ENCODE results near the gene CD83.

CD83 gene

GRCh38 chr6:14135893-14136539 is 18.4 kb downstream of the CD83 start:
- Histone ChIP-seq H3K27ac (ENCODE audit: low read depth, low read length, severe bottlenecking) (no peak overlapping the region), H3K4me1 (ENCODE audit: control insufficient read depth, insufficient read depth, low read length, poor library complexity, severe bottlenecking) (no peaks in the 10 kb centered on the region), H3K9me3 (ENCODE audit: control insufficient read depth, low read length) (no peaks in the 10 kb centered on the region), H3K36me3 (ENCODE audit: control insufficient read depth, insufficient read depth, low read length) (no peaks in the 10 kb centered on the region), H3K4me3 (ENCODE audit: extremely low read depth, insufficient read depth, low read length, poor library complexity, severe bottlenecking) (no peak overlapping the region)
- WGBS, 2 experiments (ENCODE audit: insufficient coverage in 2 of 2), result 93 to 100% methylated on average over 6 to 7 of the region's 9 CpGs

- H3K27ac ChIP-seq (ENCODE audit: low read depth, low read length, severe bottlenecking), result no peak overlapping the region
- 85 to 91% methylated on average over 6 to 9 of the region's 9 CpGs for WGBS, 2 experiments (ENCODE audit: insufficient coverage in 2 of 2)
- no peaks in the 10 kb centered on the region for H3K36me3 ChIP-seq (ENCODE audit: control insufficient read depth, insufficient read depth, low read length)
- no peaks in the 10 kb centered on the region for H3K4me1 ChIP-seq (ENCODE audit: control insufficient read depth, insufficient read depth, low read length, poor library complexity, severe bottlenecking)
- no peak overlapping the region for H3K4me3 ChIP-seq (ENCODE audit: extremely low read depth, insufficient read depth, low read length, poor library complexity, severe bottlenecking)
- H3K9me3 ChIP-seq (ENCODE audit: control insufficient read depth, low read length), result no peaks in the 10 kb centered on the region
These were observed 21.2 kb downstream of the CD83 start for GRCh38 chr6:14138701-14139215.

GRCh38 chr6:14141351-14142062 is 23.9 kb downstream of the CD83 start:
- H3K36me3 ChIP-seq (ENCODE audit: control insufficient read depth, insufficient read depth, low read length), result no peaks in the 10 kb centered on the region
- H3K9me3 ChIP-seq (ENCODE audit: control insufficient read depth, low read length), result no peaks in the 10 kb centered on the region
- no peak overlapping the region for H3K27ac ChIP-seq (ENCODE audit: low read depth, low read length, severe bottlenecking)
- no peak overlapping the region for H3K4me3 ChIP-seq (ENCODE audit: extremely low read depth, insufficient read depth, low read length, poor library complexity, severe bottlenecking)
- WGBS, 2 experiments (ENCODE audit: insufficient coverage in 2 of 2), result 20 to 86% methylated on average over 1 to 2 of the region's 5 CpGs
- H3K4me1 ChIP-seq (ENCODE audit: control insufficient read depth, insufficient read depth, low read length, poor library complexity, severe bottlenecking), result no peaks in the 10 kb centered on the region

DNA sequence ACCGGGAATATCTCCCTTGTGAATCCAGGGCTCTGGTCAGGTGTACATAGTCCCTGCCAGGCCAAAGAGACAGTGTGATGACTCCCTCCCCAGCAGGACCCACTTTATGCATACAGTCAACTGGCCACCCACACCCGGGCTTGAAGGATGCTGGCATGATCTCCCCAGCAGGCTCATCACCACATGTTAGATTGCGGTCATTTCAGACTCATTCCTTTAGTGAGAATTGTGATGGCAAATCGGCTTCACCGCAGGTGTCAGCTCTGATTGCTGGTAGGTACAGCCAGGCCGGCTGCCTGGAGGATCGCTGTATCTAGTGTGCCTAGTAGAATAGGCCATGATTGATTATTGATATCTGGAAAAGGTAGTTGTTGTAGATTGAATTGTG is 24.5 kb downstream of the CD83 start:
- H3K27ac ChIP-seq (ENCODE audit: low read depth, low read length, severe bottlenecking), result no peak overlapping the region
- WGBS, 2 experiments (ENCODE audit: insufficient coverage in 2 of 2), result 78 to 90% methylated on average over 5 to 7 of the region's 7 CpGs
- H3K9me3 ChIP-seq (ENCODE audit: control insufficient read depth, low read length), result no peaks in the 10 kb centered on the region
- no peaks in the 10 kb centered on the region for H3K4me1 ChIP-seq (ENCODE audit: control insufficient read depth, insufficient read depth, low read length, poor library complexity, severe bottlenecking)
- no peak overlapping the region for H3K4me3 ChIP-seq (ENCODE audit: extremely low read depth, insufficient read depth, low read length, poor library complexity, severe bottlenecking)
- H3K36me3 ChIP-seq (ENCODE audit: control insufficient read depth, insufficient read depth, low read length), result no peaks in the 10 kb centered on the region

- no peaks in the 10 kb centered on the region for H3K36me3 ChIP-seq (ENCODE audit: control insufficient read depth, insufficient read depth, low read length)
- no peaks in the 10 kb centered on the region for H3K9me3 ChIP-seq (ENCODE audit: control insufficient read depth, low read length)
- H3K4me3 ChIP-seq (ENCODE audit: extremely low read depth, insufficient read depth, low read length, poor library complexity, severe bottlenecking), result no peak overlapping the region
- H3K27ac ChIP-seq (ENCODE audit: low read depth, low read length, severe bottlenecking), result no peak overlapping the region
- no peaks in the 10 kb centered on the region for H3K4me1 ChIP-seq (ENCODE audit: control insufficient read depth, insufficient read depth, low read length, poor library complexity, severe bottlenecking)
- WGBS, 2 experiments (ENCODE audit: insufficient coverage in 2 of 2), result 94 to 100% methylated on average over 2 of the region's 3 CpGs
These were observed 25.1 kb downstream of the CD83 start for GRCh38 chr6:14142511-14143223.

DNA sequence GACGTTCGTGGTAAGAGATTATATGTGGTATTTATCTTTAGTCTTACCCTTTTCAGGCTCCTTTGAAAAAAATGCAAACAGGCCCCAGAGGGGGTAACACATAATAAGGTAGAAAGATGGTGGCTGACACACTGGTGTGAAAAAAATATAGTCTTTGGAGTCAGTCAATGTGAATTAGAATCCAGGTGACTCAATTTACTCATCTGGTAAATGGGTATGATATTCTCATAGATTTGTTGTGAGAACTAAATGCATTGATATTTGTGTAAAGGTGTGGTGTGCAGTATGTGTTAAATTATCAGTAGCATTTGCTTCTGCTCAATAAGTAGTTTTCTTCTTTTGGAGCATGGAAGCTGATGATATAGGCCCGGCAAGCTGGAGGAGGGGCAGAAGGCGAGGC is 25.7 kb downstream of the CD83 start:
- H3K4me1 ChIP-seq (ENCODE audit: control insufficient read depth, insufficient read depth, low read length, poor library complexity, severe bottlenecking), result no peaks in the 10 kb centered on the region
- H3K27ac ChIP-seq (ENCODE audit: low read depth, low read length, severe bottlenecking), result no peak overlapping the region
- whole genome bisulfite sequencing, 2 experiments (ENCODE audit: insufficient coverage in 2 of 2), result 94 to 100% methylated on average over 2 to 4 of the region's 4 CpGs
- H3K36me3 ChIP-seq (ENCODE audit: control insufficient read depth, insufficient read depth, low read length), result no peaks in the 10 kb centered on the region
- H3K9me3 ChIP-seq (ENCODE audit: control insufficient read depth, low read length), result no peaks in the 10 kb centered on the region
- H3K4me3 ChIP-seq (ENCODE audit: extremely low read depth, insufficient read depth, low read length, poor library complexity, severe bottlenecking), result no peak overlapping the region

DNA sequence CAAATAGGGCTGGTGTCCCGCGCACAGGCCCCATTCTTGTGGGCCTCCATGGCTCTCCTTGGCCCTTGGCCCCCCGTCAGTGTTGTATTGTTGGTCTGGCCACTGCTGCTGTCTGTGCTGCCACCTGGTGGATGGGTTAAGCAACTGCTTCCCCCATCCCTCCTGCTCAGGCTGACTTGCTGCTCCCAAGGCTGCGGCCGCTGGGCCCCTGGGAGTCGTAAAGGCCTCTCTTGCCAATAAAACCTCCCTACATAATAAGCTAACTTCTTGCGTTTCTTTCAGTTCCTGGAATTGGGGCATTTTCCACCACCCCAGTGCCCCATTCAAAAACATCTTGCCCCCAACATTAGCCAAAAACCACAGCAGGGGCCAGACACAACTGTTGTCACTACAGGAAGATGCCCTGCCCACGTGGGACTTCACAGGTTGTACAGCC is 27.1 kb downstream of the CD83 start:
- Histone ChIP-seq H3K4me3 (ENCODE audit: extremely low read depth, insufficient read depth, low read length, poor library complexity, severe bottlenecking) (no peak overlapping the region), H3K9me3 (ENCODE audit: control insufficient read depth, low read length) (no peaks in the 10 kb centered on the region), H3K4me1 (ENCODE audit: control insufficient read depth, insufficient read depth, low read length, poor library complexity, severe bottlenecking) (no peaks in the 10 kb centered on the region), H3K36me3 (ENCODE audit: control insufficient read depth, insufficient read depth, low read length) (no peaks in the 10 kb centered on the region), H3K27ac (ENCODE audit: low read depth, low read length, severe bottlenecking) (no peak overlapping the region)
- 30 to 41% methylated on average over 5 to 7 of the region's 8 CpGs for WGBS, 2 experiments (ENCODE audit: insufficient coverage in 2 of 2)

GRCh38 chr6:14146506-14147096 is 29.0 kb downstream of the CD83 start:
- Histone ChIP-seq H3K27ac (ENCODE audit: low read depth, low read length, severe bottlenecking) (no peak overlapping the region), H3K36me3 (ENCODE audit: control insufficient read depth, insufficient read depth, low read length) (no peaks in the 10 kb centered on the region), H3K4me3 (ENCODE audit: extremely low read depth, insufficient read depth, low read length, poor library complexity, severe bottlenecking) (no peak overlapping the region), H3K9me3 (ENCODE audit: control insufficient read depth, low read length) (no peaks in the 10 kb centered on the region), H3K4me1 (ENCODE audit: control insufficient read depth, insufficient read depth, low read length, poor library complexity, severe bottlenecking) (no peaks in the 10 kb centered on the region)
- 90 to 92% methylated on average over 9 to 10 of the region's 10 CpGs for WGBS, 2 experiments (ENCODE audit: insufficient coverage in 2 of 2)

DNA sequence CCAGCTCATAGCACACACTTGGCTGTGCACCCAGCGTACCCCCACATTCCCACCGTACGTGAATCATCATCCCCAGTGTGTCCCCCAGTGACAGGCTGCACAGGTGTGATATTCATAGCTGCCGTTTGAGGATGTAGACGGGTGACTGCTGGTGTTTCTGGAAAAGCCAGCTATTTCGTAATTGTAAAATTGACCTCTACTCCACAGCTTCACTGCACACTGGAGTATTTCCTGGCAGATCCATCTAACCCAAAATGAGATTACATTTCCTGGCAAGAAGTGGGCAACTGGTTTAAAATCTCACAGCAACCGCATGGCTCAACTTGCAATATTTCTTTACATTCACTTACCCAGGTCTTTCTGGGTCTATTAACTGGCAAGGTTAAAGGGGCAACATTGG is 30.3 kb downstream of the CD83 start:
- Histone ChIP-seq H3K36me3 (ENCODE audit: control insufficient read depth, insufficient read depth, low read length) (no peaks in the 10 kb centered on the region), H3K27ac (ENCODE audit: low read depth, low read length, severe bottlenecking) (no peak overlapping the region), H3K4me1 (ENCODE audit: control insufficient read depth, insufficient read depth, low read length, poor library complexity, severe bottlenecking) (no peaks in the 10 kb centered on the region), H3K4me3 (ENCODE audit: extremely low read depth, insufficient read depth, low read length, poor library complexity, severe bottlenecking) (no peak overlapping the region), H3K9me3 (ENCODE audit: control insufficient read depth, low read length) (no peaks in the 10 kb centered on the region)
- WGBS, 2 experiments (ENCODE audit: insufficient coverage in 2 of 2), result 96 to 100% methylated on average over 3 to 6 of the region's 7 CpGs

- no peak overlapping the region for H3K4me3 ChIP-seq (ENCODE audit: extremely low read depth, insufficient read depth, low read length, poor library complexity, severe bottlenecking)
- 87 to 88% methylated on average over 4 to 5 of the region's 5 CpGs for WGBS, 2 experiments (ENCODE audit: insufficient coverage in 2 of 2)
- no peaks in the 10 kb centered on the region for H3K9me3 ChIP-seq (ENCODE audit: control insufficient read depth, low read length)
- no peak overlapping the region for H3K27ac ChIP-seq (ENCODE audit: low read depth, low read length, severe bottlenecking)
- no peaks in the 10 kb centered on the region for H3K36me3 ChIP-seq (ENCODE audit: control insufficient read depth, insufficient read depth, low read length)
- H3K4me1 ChIP-seq (ENCODE audit: control insufficient read depth, insufficient read depth, low read length, poor library complexity, severe bottlenecking), result no peaks in the 10 kb centered on the region
These were observed 30.9 kb downstream of the CD83 start for GRCh38 chr6:14148471-14148870.

Measured in mesodermal cell (in vitro differentiated cells).